ENCODE measurements around the gene ZNF385D.

GRCh38 chr3:21484828-21485144 is 266.2 kb downstream of the ZNF385D start:
- TF ChIP-seq CTCF (IDR thresholded peaks at IDR 0.05; ENCODE audit: borderline replicate concordance, extremely low read depth, low read length, poor library complexity, severe bottlenecking) (no peak), EZH2 (IDR thresholded peaks at IDR 0.05; ENCODE audit: borderline replicate concordance, low read depth, low read length, severe bottlenecking) (no peak)
